Esophagus squamous epithelium (tissue), 5 donors: ENCODE measurements around the gene LBP. TPM values are rescaled to one million over a fixed set of nuclear protein-coding genes. Genes with fewer than 3 reads are reported as not detected.
"Not testable (repeated sequence)": the region's sequence is repeated elsewhere in the genome, so short reads cannot be mapped to it uniquely, and the experiment has no call there.

Source experiments
- DNase-seq: peaks from one replicate; lab custom pipeline; 2025; lab: John Stamatoyannopoulos, UW
- H3K27ac ChIP-seq, 4 donors: fragments of 200-600 bp; sonication (generic); one replicate each; pipeline ENCODE4 v1.5.1; 2016 to 2019; ENCODE audit warnings: mild to moderate bottlenecking in 1 of 4
- H3K27me3 ChIP-seq, 4 donors: fragments of 200-600 bp; sonication (generic); 1 replicate in 3 of 4; 2 replicates in 1 of 4; pipeline versions ENCODE4 v1.5.1 to v1.6.0; 2017 to 2021; ENCODE audit warnings: antibody characterized with exemption in 1 of 4
- H3K36me3 ChIP-seq, 3 donors: fragments of 200-600 bp; sonication (generic); one replicate each; pipeline ENCODE4 v1.5.1; 2016 to 2019
- H3K4me1 ChIP-seq, 3 donors: fragments of 200-600 bp; sonication (generic); one replicate each; pipeline ENCODE4 v1.5.1; 2017 to 2019
- H3K4me3 ChIP-seq, 4 donors: fragments of 200-600 bp; sonication (generic); 1 replicate in 3 of 4; 2 replicates in 1 of 4; pipeline ENCODE4 v1.5.1; 2016 to 2019; ENCODE audit warnings: mild to moderate bottlenecking in 2 of 4, moderate library complexity in 1 of 4
- H3K9me3 ChIP-seq, 3 donors: fragments of 200-600 bp; sonication (generic); one replicate each; pipeline ENCODE4 v1.5.1; 2016 to 2019
- CTCF ChIP-seq, 6 experiments: fragments of 450-650 bp in 4 of 6; fragments of 200-600 bp in 2 of 6; sonication (generic) in 2 of 6; IDR thresholded peaks; one replicate each; pipeline ENCODE4 v1.5.1; 2016 to 2019; ENCODE audit warnings: antibody characterized with exemption in 6 of 6, mild to moderate bottlenecking in 4 of 6, moderate library complexity in 4 of 6
- POLR2A ChIP-seq, 4 donors: fragments of 450-650 bp; IDR thresholded peaks; one replicate each; pipeline ENCODE4 v1.6.1; 2017; ENCODE audit warnings: antibody characterized with exemption in 4 of 4, mild to moderate bottlenecking in 4 of 4, moderate library complexity in 3 of 4
- WGBS, 2 donors: methylation state at CpG; one replicate each; pipeline ENCODE4 v1.1.5; 2018; 5-methylcytosine and 5-hydroxymethylcytosine counted together
- intact Hi-C: fragments of 100-400 bp; cut with DNase I; formaldehyde crosslinking; loops from one replicate; pipeline ENCODE4 v1.15.0; 2022
- total RNA-seq, 4 donors: library from RNA; depleted of rRNA; stranded (reverse); fragments of >200 nt; gene quantifications; one replicate each; pipeline ENCODE4 v1.1.0, GENCODE V29; 2016
- donor health status: DM: yes; HTN: yes; CAD: no.

Gene LBP
- total RNA-seq, 4 donors from 2014 or later, result 0.18 TPM; not detected in 3

GRCh38 chr20:38387953-38388352 lies 41.7 kb downstream of the LBP start:
- DNase-seq, result no peak
- peaks cover 0 to 14% (median 0%) of the 10 kb centered on the region in 4 donors for H3K27me3 ChIP-seq
- no peaks in the 10 kb centered on the region for H3K36me3 ChIP-seq
- no peak overlapping the region for H3K27ac ChIP-seq
- H3K4me1 ChIP-seq, result no peaks in the 10 kb centered on the region
- TF ChIP-seq POLR2A (IDR thresholded peaks at IDR 0.05) (no peak), CTCF (IDR thresholded peaks at IDR 0.05) (no peak)
- WGBS, 2 donors, result 72 to 80% methylated on average over 3 to 4 of the region's 4 CpGs
- intact Hi-C loops, result no loop called here
- H3K9me3 ChIP-seq, result no peaks in the 10 kb centered on the region
- H3K4me3 ChIP-seq, result no peak overlapping the region

GRCh38 chr20:38392356-38392755 lies 46.1 kb downstream of the LBP start:
- Histone ChIP-seq H3K27me3 (peaks cover 0 to 8% (median 0%) of the 10 kb centered on the region in 4 donors), H3K36me3 (no peaks in the 10 kb centered on the region), H3K9me3 (no peaks in the 10 kb centered on the region), H3K4me1 (peaks cover 0 to 3% (median 0%) of the 10 kb centered on the region in 3 donors), H3K27ac (no peak overlapping the region), H3K4me3 (no peak overlapping the region)
- no peak for DNase-seq
- 68 to 73% methylated on average over 2 to 3 of the region's 3 CpGs for WGBS, 2 donors
- no peak for TF ChIP-seq POLR2A (IDR thresholded peaks at IDR 0.05)
- no peak for TF ChIP-seq CTCF (IDR thresholded peaks at IDR 0.05)
- intact Hi-C loops, result no loop called here

GRCh38 chr20:38393259-38393658 lies 47.0 kb downstream of the LBP start:
- intact Hi-C loops, result no loop called here
- H3K27me3 ChIP-seq, result peaks cover 0 to 8% (median 0%) of the 10 kb centered on the region in 4 donors
- H3K9me3 ChIP-seq, result no peaks in the 10 kb centered on the region
- no peak overlapping the region for H3K27ac ChIP-seq
- peaks cover 0 to 3% (median 0%) of the 10 kb centered on the region in 3 donors for H3K4me1 ChIP-seq
- H3K4me3 ChIP-seq, result no peak overlapping the region
- no peaks in the 10 kb centered on the region for H3K36me3 ChIP-seq
- DNase-seq, result no peak
- no peak for TF ChIP-seq CTCF (IDR thresholded peaks at IDR 0.05)
- no peak for TF ChIP-seq POLR2A (IDR thresholded peaks at IDR 0.05)
- WGBS, 2 donors, result 66 to 69% methylated on average over 4 to 5 of the region's 5 CpGs

- no peak overlapping the region for H3K4me3 ChIP-seq
- WGBS, 2 donors, result 5 to 26% methylated on average over 2 of the region's 2 CpGs
- no peaks in the 10 kb centered on the region for H3K9me3 ChIP-seq
- no peaks in the 10 kb centered on the region for H3K27me3 ChIP-seq
- no peak for DNase-seq
- H3K4me1 ChIP-seq, result peaks cover 0 to 3% (median 0%) of the 10 kb centered on the region in 3 donors
- TF ChIP-seq POLR2A (IDR thresholded peaks at IDR 0.05) (no peak), CTCF (IDR thresholded peaks at IDR 0.05) (no peak)
- H3K36me3 ChIP-seq, result no peaks in the 10 kb centered on the region
- intact Hi-C loops, result no loop called here
- H3K27ac ChIP-seq, result no peak overlapping the region
Measured at GRCh38 chr20:38395165-38395564, 48.9 kb downstream of the LBP start.

GRCh38 chr20:38395751-38396395 lies 49.6 kb downstream of the LBP start:
- H3K36me3 ChIP-seq, H3K27ac ChIP-seq, H3K27me3 ChIP-seq, H3K4me1 ChIP-seq, intact Hi-C loops, H3K9me3 ChIP-seq, DNase-seq, H3K4me3 ChIP-seq: not testable (repeated sequence)
- 59 to 78% methylated on average over 2 of the region's 2 CpGs for WGBS, 2 donors
